ENCODE results near the gene ELFN1.
A peak's percentile ranks its signal among the peaks of the same experiment; 100 is the strongest.

Gene ELFN1

DNA sequence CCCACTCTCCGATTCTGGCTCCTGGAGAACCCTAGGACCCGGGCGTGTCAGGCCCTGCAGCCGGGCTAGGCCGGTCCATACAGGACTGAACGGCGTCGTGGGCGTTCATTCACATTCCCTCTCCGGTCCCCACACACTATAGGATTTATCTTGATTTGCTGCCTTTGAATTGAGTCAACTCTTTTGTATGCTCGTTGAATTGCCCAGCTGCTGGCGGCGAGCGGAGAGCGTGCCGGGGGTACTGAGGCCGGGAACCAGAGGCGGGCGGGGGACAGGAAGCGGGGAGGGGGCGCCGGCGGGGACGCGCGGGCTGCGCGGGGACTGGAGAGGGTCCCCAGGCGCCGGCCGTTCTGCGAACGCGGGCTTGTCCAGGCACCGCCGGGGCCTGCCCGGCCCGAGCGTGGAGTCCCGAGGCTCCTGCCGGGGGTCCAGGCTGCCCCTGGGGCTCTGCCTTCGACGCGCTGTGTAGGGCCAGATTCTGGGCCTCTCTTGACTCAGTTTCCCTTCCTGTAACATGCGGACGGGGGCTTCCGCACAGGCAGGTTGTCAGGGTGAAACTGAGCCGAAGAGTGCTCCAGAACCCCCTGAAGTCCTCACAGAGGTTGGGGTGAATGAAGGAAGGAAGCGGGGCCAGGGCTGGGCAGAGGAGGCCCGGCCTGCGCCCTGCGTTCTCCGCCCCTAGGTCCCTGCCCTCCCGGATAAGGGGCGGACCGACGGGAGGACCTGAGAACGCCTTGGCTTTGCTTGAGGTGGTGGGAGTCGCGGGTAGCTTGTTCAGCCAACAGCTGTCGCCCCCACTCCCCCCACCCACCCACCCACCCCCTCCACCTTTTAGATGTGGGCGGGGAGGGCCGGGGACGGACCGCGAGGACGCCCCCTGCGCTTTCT, 769 bp upstream of the ELFN1 start:
- Histone ChIP-seq H3K9ac (ENCODE audit: low read depth, low read length) (no peak overlapping the region; the same call in 1 of the 2 replicates), H3K27me3 (ENCODE audit: insufficient read depth, low read length, poor library complexity) (peaks cover 21% of the 10 kb centered on the region), H3K4me1 (ENCODE audit: insufficient read depth, low read length) (peaks cover 32% of the 10 kb centered on the region), H3K4me2 (ENCODE audit: insufficient read depth, low read length) (peak overlapping the region; percentile 84), H4K20me1 (ENCODE audit: insufficient read depth, low read length) (peaks cover 35% of the 10 kb centered on the region), H3K79me2 (ENCODE audit: insufficient read depth, low read length) (peaks cover 52% of the 10 kb centered on the region), H3K36me3 (ENCODE audit: insufficient read depth, low read length) (peaks cover 7% of the 10 kb centered on the region; the same call in 1 of the 2 replicates), H3K9me3 (ENCODE audit: insufficient read depth, low read length, severe bottlenecking) (no peaks in the 10 kb centered on the region), H3K27ac (ENCODE audit: low read length) (no peak overlapping the region), H2AFZ (ENCODE audit: low read depth, low read length) (no peak overlapping the region), H3K4me3 (ENCODE audit: low read depth in 1 of 2, low read length in 2 of 2) (peak overlapping the region in 1 of 2 experiments; percentile 42; a peak in 2 of 4 replicates)
- no peak for DNase-seq
- ATAC-seq (ENCODE audit: insufficient read depth, low read depth): no peak
- TF ChIP-seq, protein P1, sequence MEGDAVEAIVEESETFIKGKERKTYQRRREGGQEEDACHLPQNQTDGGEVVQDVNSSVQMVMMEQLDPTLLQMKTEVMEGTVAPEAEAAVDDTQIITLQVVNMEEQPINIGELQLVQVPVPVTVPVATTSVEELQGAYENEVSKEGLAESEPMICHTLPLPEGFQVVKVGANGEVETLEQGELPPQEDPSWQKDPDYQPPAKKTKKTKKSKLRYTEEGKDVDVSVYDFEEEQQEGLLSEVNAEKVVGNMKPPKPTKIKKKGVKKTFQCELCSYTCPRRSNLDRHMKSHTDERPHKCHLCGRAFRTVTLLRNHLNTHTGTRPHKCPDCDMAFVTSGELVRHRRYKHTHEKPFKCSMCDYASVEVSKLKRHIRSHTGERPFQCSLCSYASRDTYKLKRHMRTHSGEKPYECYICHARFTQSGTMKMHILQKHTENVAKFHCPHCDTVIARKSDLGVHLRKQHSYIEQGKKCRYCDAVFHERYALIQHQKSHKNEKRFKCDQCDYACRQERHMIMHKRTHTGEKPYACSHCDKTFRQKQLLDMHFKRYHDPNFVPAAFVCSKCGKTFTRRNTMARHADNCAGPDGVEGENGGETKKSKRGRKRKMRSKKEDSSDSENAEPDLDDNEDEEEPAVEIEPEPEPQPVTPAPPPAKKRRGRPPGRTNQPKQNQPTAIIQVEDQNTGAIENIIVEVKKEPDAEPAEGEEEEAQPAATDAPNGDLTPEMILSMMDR (IDR thresholded peaks at IDR 0.05; ENCODE audit: borderline replicate concordance, extremely low read depth, low read length, poor library complexity, severe bottlenecking): no peak
- TF ChIP-seq EZH2 (IDR thresholded peaks at IDR 0.05; ENCODE audit: borderline replicate concordance, low read depth, low read length, severe bottlenecking): no peak

DNA sequence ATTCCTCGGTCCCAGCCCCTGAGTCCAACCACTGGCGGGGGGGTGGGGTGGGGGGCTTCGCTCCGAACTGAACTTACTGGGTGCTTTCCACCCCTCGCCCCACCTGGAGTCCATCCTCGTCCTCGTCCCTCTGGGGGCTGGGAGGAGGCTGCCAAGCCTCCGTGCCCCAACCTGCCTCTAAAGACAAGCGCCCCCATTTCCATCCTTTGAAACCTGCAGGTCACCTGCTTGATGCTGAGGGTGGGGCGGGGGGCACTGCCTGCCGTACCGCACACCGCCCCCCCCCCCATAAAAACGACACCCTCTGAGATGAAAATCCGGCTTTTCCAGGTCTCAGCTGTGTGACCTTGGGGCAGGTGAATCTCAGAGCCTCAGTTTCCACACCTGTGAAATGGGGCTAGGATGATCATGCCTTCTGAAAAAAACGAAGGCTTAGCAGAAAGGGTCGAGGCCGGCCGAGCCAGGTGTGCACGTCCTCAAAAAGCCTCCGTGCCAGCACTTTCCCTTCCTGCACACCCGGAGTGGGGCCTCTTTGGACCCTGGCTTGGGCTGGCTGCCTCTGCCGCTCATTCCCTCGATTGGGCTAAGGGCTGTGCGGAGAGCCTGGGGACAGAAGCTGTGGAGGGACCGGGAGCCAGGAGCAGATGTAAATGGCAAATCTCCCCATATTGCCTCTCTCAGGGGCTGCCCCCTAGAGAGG, 967 bp downstream of the ELFN1 start:
- H3K4me2 ChIP-seq (ENCODE audit: insufficient read depth, low read length): no peak overlapping the region
- ATAC-seq (ENCODE audit: insufficient read depth, low read depth) (no peak), DNase-seq (no peak)
- peaks cover 24% of the 10 kb centered on the region for H3K4me1 ChIP-seq (ENCODE audit: insufficient read depth, low read length)
- H2AFZ ChIP-seq (ENCODE audit: low read depth, low read length): no peak overlapping the region
- peaks cover 7% of the 10 kb centered on the region; the same call in 1 of the 2 replicates for H3K36me3 ChIP-seq (ENCODE audit: insufficient read depth, low read length)
- no peak overlapping the region for H3K27ac ChIP-seq (ENCODE audit: low read length)
- H3K4me3 ChIP-seq (ENCODE audit: low read depth in 1 of 2, low read length in 2 of 2): no peak overlapping the region
- H4K20me1 ChIP-seq (ENCODE audit: insufficient read depth, low read length): peaks cover 38% of the 10 kb centered on the region
- no peaks in the 10 kb centered on the region for H3K9me3 ChIP-seq (ENCODE audit: insufficient read depth, low read length, severe bottlenecking)
- TF ChIP-seq, protein P1 (IDR thresholded peaks at IDR 0.05; ENCODE audit: borderline replicate concordance, extremely low read depth, low read length, poor library complexity, severe bottlenecking): no peak
- H3K79me2 ChIP-seq (ENCODE audit: insufficient read depth, low read length): peaks cover 53% of the 10 kb centered on the region
- H3K27me3 ChIP-seq (ENCODE audit: insufficient read depth, low read length, poor library complexity): peaks cover 14% of the 10 kb centered on the region
- H3K9ac ChIP-seq (ENCODE audit: low read depth, low read length): no peak overlapping the region

DNA sequence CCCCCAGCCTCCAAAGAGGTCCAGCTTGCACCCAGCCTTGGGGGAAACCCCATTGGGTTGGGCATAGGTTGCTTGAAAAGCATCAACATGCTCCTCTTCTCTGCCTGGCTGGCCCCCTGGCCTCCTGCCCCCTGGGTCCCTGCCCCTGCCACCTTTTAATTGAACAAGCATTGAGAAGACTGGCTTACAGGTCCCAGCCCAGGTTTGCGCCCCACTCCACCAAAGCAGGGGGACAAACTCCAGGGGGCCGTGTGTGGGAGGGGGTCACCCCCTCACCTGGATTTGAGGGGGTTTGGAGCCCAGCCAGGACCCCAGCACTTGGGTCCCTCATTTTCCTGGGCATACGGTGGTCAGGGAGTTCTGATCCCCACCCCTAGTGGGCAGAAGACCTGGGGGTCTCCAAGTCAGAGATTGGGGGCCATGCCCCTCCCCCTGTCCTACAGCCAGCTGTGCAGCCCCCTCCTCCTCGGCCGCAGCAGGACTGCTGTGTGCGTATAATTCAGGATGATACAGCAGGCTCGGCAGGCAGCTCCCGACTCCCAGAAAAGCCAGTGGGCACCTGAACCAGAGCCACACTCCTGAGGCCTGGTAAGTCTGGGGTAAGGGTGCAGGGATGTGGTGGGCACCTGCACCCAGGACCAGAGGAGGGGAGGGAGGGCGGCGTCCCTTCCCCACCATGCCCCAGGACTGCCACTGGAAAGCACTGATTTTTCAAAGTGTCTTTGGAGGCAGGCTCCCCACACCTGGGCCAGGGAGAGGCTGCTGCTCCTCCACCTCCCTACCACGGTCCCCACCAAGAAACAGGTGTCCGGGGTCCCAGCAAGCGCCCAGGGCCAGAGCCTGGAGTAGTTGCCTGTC, 1.7 kb downstream of the ELFN1 start:
- TF ChIP-seq, protein P1 (IDR thresholded peaks at IDR 0.05; ENCODE audit: borderline replicate concordance, extremely low read depth, low read length, poor library complexity, severe bottlenecking): no peak
- TF ChIP-seq EZH2 (IDR thresholded peaks at IDR 0.05; ENCODE audit: borderline replicate concordance, low read depth, low read length, severe bottlenecking): no peak
- DNase-seq (no peak), ATAC-seq (ENCODE audit: insufficient read depth, low read depth) (no peak)
- Histone ChIP-seq H4K20me1 (ENCODE audit: insufficient read depth, low read length) (peaks cover 38% of the 10 kb centered on the region), H3K9me3 (ENCODE audit: insufficient read depth, low read length, severe bottlenecking) (no peaks in the 10 kb centered on the region), H3K36me3 (ENCODE audit: insufficient read depth, low read length) (peaks cover 7% of the 10 kb centered on the region; the same call in 1 of the 2 replicates), H3K4me2 (ENCODE audit: insufficient read depth, low read length) (no peak overlapping the region), H3K79me2 (ENCODE audit: insufficient read depth, low read length) (peaks cover 47% of the 10 kb centered on the region), H3K4me1 (ENCODE audit: insufficient read depth, low read length) (peaks cover 16% of the 10 kb centered on the region), H3K27ac (ENCODE audit: low read length) (no peak overlapping the region), H3K9ac (ENCODE audit: low read depth, low read length) (no peak overlapping the region), H3K4me3 (ENCODE audit: low read depth in 1 of 2, low read length in 2 of 2) (no peak overlapping the region), H3K27me3 (ENCODE audit: insufficient read depth, low read length, poor library complexity) (peaks cover 7% of the 10 kb centered on the region), H2AFZ (ENCODE audit: low read depth, low read length) (no peak overlapping the region)

Data from DND-41 (cell line).